HepG2 (cell line): ENCODE measurements around the gene SCRN3. TPM values are rescaled to one million over a fixed set of nuclear protein-coding genes. Genes with fewer than 3 reads are reported as not detected.

Experiments used
- polyA plus RNA-seq, 8 experiments: library from polyadenylated mRNA; depleted of rRNA in 3 of 8; stranded (reverse) in 7 of 8; unstranded in 1 of 8; fragments of >200 nt; fragmentation: Illumina TruSeq in 4 of 8; extraction: Trizol in 4 of 8; gene quantifications; 2 replicates each; pipeline versions ENCODE4 v1.2.1 to v1.2.3, GENCODE V29; 2011 to 2016; ENCODE audit warnings: low read depth in 4 of 8, missing spikeins in 1 of 8, mixed read lengths in 1 of 8; ENCODE audit not compliant: insufficient read depth in 1 of 8
- total RNA-seq, 5 experiments: library from RNA; depleted of rRNA; stranded (reverse); fragments of >200 nt; fragmentation: Illumina TruSeq; extraction: Trizol; gene quantifications; 2 replicates each; pipeline ENCODE4 v1.2.3, GENCODE V29; 2016; ENCODE audit warnings: low read depth in 1 of 5

The SCRN3 gene
- total and polyA plus RNA-seq, 2 of the 13 experiments (the other 11 are each of a cell fraction or from before 2014, with no cell fraction given): 6.6 to 11.3 TPM

Other genes with a start within 250 kb of the SCRN3 start
- 241 and 333 TPM in 2 replicates for gene OLA1, start 147.2 kb upstream of the SCRN3 start, total RNA-seq (2016; rRNA removed; fragmentation: Illumina TruSeq; extraction: Trizol)
- gene OLA1, start 147.2 kb upstream of the SCRN3 start, polyA plus RNA-seq (2011; rRNA removed): 97.6 and 153 TPM in 2 replicates
- not detected in 2 replicates for gene SP9, start 60.8 kb upstream of the SCRN3 start, total RNA-seq (2016; rRNA removed; fragmentation: Illumina TruSeq; extraction: Trizol)
- not detected in 2 replicates for gene SP9, start 60.8 kb upstream of the SCRN3 start, polyA plus RNA-seq (2011; rRNA removed)
- gene GPR155, start 91.3 kb downstream of the SCRN3 start, total RNA-seq (2016; rRNA removed; fragmentation: Illumina TruSeq; extraction: Trizol): 0.04 and 0.15 TPM in 2 replicates
- 0.39 and 0.49 TPM in 2 replicates for gene GPR155, start 91.3 kb downstream of the SCRN3 start, polyA plus RNA-seq (2011; rRNA removed)
- gene WIPF1, start 202.1 kb downstream of the SCRN3 start, total RNA-seq (2016; rRNA removed; fragmentation: Illumina TruSeq; extraction: Trizol): not detected in 2 replicates
- 0.01 TPM in 1 of 2 replicates, not detected in the other for gene WIPF1, start 202.1 kb downstream of the SCRN3 start, polyA plus RNA-seq (2011; rRNA removed)